Measurements from ENCODE around the gene TBL1Y. TPM values are rescaled to one million over a fixed set of nuclear protein-coding genes. Genes with fewer than 3 reads are reported as not detected.
"Not testable (repeated sequence)": the region's sequence is repeated elsewhere in the genome, so short reads cannot be mapped to it uniquely, and the experiment has no call there.

The TBL1Y gene
- not detected in 2 replicates for total RNA-seq

- intact Hi-C loops (cut with micrococcal nuclease) = no loop called here
These were observed at the start of gene TBL1Y for GRCh38 chrY:6910372-6911252. TSS of gene TBL1Y (plus strand) at chrY:6910697. CDS start at chrY:7025085, 114,388 bp downstream.

- intact Hi-C loops (cut with micrococcal nuclease) = no loop called here
These were observed 16.0 kb upstream of the TBL1Y start for GRCh38 chrY:6894496-6894895.

- intact Hi-C loops (cut with micrococcal nuclease) = no loop called here
These were observed 15.3 kb upstream of the TBL1Y start for GRCh38 chrY:6895236-6895635.

GRCh38 chrY:6902116-6902515 is 8.4 kb upstream of the TBL1Y start:
- intact Hi-C loops (cut with micrococcal nuclease) = not testable (repeated sequence)

GRCh38 chrY:6907591-6907990 is 2.9 kb upstream of the TBL1Y start:
- intact Hi-C loops (cut with micrococcal nuclease) = no loop called here

- intact Hi-C loops (cut with micrococcal nuclease) = not testable (repeated sequence)
These were observed 2.5 kb upstream of the TBL1Y start for GRCh38 chrY:6908021-6908420.

GRCh38 chrY:6909118-6909521 is 1.4 kb upstream of the TBL1Y start:
- intact Hi-C loops (cut with micrococcal nuclease) = no loop called here

GRCh38 chrY:6909856-6910255 is 641 bp upstream of the TBL1Y start:
- intact Hi-C loops (cut with micrococcal nuclease) = no loop called here

GRCh38 chrY:6911253-6911881 is 870 bp downstream of the TBL1Y start, which contains the start of gene AMELY:
TSS of gene AMELY (minus strand) at chrY:6911752. CDS start at chrY:6872608, 39,144 bp downstream.
- intact Hi-C loops (cut with micrococcal nuclease) = no loop called here

- intact Hi-C loops (cut with micrococcal nuclease) = no loop called here
These were observed 2.9 kb downstream of the TBL1Y start for GRCh38 chrY:6913362-6913761.

- intact Hi-C loops (cut with micrococcal nuclease) = no loop called here
These were observed 10.6 kb downstream of the TBL1Y start for GRCh38 chrY:6921061-6921460.

- intact Hi-C loops (cut with micrococcal nuclease) = no loop called here
These were observed 17.8 kb downstream of the TBL1Y start for GRCh38 chrY:6928265-6928664.

- intact Hi-C loops (cut with micrococcal nuclease) = no loop called here
These were observed 18.7 kb downstream of the TBL1Y start for GRCh38 chrY:6929237-6929636.

- intact Hi-C loops (cut with micrococcal nuclease) = no loop called here
These were observed 21.4 kb downstream of the TBL1Y start for GRCh38 chrY:6931779-6932396.

- intact Hi-C loops (cut with micrococcal nuclease) = no loop called here
These were observed 25.0 kb downstream of the TBL1Y start for GRCh38 chrY:6935497-6935896.

- intact Hi-C loops (cut with micrococcal nuclease) = no loop called here
These were observed 37.2 kb downstream of the TBL1Y start for GRCh38 chrY:6947695-6948094.

GRCh38 chrY:6948378-6948777 is 37.9 kb downstream of the TBL1Y start:
- intact Hi-C loops (cut with micrococcal nuclease) = no loop called here

- intact Hi-C loops (cut with micrococcal nuclease) = no loop called here
These were observed 39.5 kb downstream of the TBL1Y start for GRCh38 chrY:6949947-6950346.

GRCh38 chrY:6964732-6965131 is 54.2 kb downstream of the TBL1Y start:
- intact Hi-C loops (cut with micrococcal nuclease) = loop anchor here (1.0 to 10.0 kb wide), 5 partner anchors 121 to 910 kb away; no protein-coding TSS in a partner anchor

GRCh38 chrY:6966521-6966920 is 56.0 kb downstream of the TBL1Y start:
- intact Hi-C loops (cut with micrococcal nuclease) = loop anchor here (10.0 kb wide), 1 partner anchor 848 kb away; no protein-coding TSS in a partner anchor

GRCh38 chrY:6967736-6968135 is 57.2 kb downstream of the TBL1Y start:
- intact Hi-C loops (cut with micrococcal nuclease) = loop anchor here (10.0 kb wide), 1 partner anchor 847 kb away; no protein-coding TSS in a partner anchor

GRCh38 chrY:6968191-6968590 is 57.7 kb downstream of the TBL1Y start:
- intact Hi-C loops (cut with micrococcal nuclease) = loop anchor here (10.0 kb wide), 1 partner anchor 847 kb away; no protein-coding TSS in a partner anchor

All from T-helper 1 cell treated with Interleukin-12 subunit alpha and Interleukin-12 subunit beta and Interleukin-4 antibody, amounts not matched to agents 30 ng/mL and 1 ng/mL, for 36 hours (primary cell).